Measurements from ENCODE around the gene NTN1. TPM values are rescaled to one million over a fixed set of nuclear protein-coding genes. Genes with fewer than 3 reads are reported as not detected.

Gene NTN1
- polyA plus RNA-seq, 3 donors, result 0.03 to 0.04 TPM; not detected in 1

- Mint-ChIP-seq H3K36me3 (no peaks in the 10 kb centered on the region), H3K4me3 (no peak overlapping the region), H3K27me3 (ENCODE audit: low read depth in 3 of 3) (peaks cover 0 to 4% (median 3%) of the 10 kb centered on the region in 3 donors), H3K27ac (no peak overlapping the region), H3K9me3 (peaks cover 0 to 2% (median 0%) of the 10 kb centered on the region in 7 donors), H3K4me1 (no peaks in the 10 kb centered on the region)
- H3K4me3 ChIP-seq (replicated peaks in 1 of 3; ENCODE audit: low read depth in 2 of 3, low read length in 3 of 3), result no peak overlapping the region
- no peaks in the 10 kb centered on the region for H3K79me2 ChIP-seq (ENCODE audit: insufficient read depth, low read length)
- no peaks in the 10 kb centered on the region for H3K4me1 ChIP-seq (ENCODE audit: control insufficient read depth in 1 of 2, insufficient read depth in 2 of 2, low read length in 2 of 2)
- DNase-seq, result no peak
- H3K9me3 ChIP-seq (replicated peaks in 1 of 2; ENCODE audit: control insufficient read depth in 1 of 2, insufficient read depth in 1 of 2, low read length in 2 of 2), result no peaks in the 10 kb centered on the region
- intact Hi-C loops (cut with micrococcal nuclease), result no loop called here
- H3K27me3 ChIP-seq (ENCODE audit: control insufficient read depth in 2 of 2, insufficient read depth in 2 of 2, low read length in 2 of 2), result no peaks in the 10 kb centered on the region
- no peak for TF ChIP-seq CTCF (IDR thresholded peaks at IDR 0.05)
- 89% methylated on average over 10 of the region's 13 CpGs for WGBS (ENCODE audit: insufficient coverage)
- no peak overlapping the region for H2AFZ ChIP-seq (ENCODE audit: insufficient read depth, low read depth, low read length, poor library complexity, severe bottlenecking)
- no peaks in the 10 kb centered on the region for H4K20me1 ChIP-seq (ENCODE audit: insufficient read depth, low read length)
- no peak overlapping the region for H3K27ac ChIP-seq (ENCODE audit: low read depth in 1 of 2, low read length in 2 of 2)
- no peak overlapping the region for H3K9ac ChIP-seq (ENCODE audit: insufficient read depth, low read length, poor library complexity, severe bottlenecking)
- no peak overlapping the region for H3K4me2 ChIP-seq (replicated peaks; ENCODE audit: extremely low read depth, low read length, poor library complexity, severe bottlenecking)
- H3K36me3 ChIP-seq (replicated peaks in 1 of 2; ENCODE audit: control insufficient read depth in 1 of 2, insufficient read depth in 2 of 2, low read length in 2 of 2), result no peaks in the 10 kb centered on the region
Measured at GRCh38 chr17:9140550-9141424, 119.5 kb downstream of the NTN1 start.

- Mint-ChIP-seq H3K27me3 (ENCODE audit: low read depth in 3 of 3) (peaks cover 0 to 4% (median 1%) of the 10 kb centered on the region in 3 donors), H3K9me3 (peaks cover 0 to 2% (median 0%) of the 10 kb centered on the region in 7 donors), H3K4me3 (no peak overlapping the region), H3K4me1 (no peaks in the 10 kb centered on the region), H3K36me3 (no peaks in the 10 kb centered on the region), H3K27ac (no peak overlapping the region)
- H3K4me3 ChIP-seq (replicated peaks in 1 of 3; ENCODE audit: low read depth in 2 of 3, low read length in 3 of 3), result no peak overlapping the region
- H3K9me3 ChIP-seq (replicated peaks in 1 of 2; ENCODE audit: control insufficient read depth in 1 of 2, insufficient read depth in 1 of 2, low read length in 2 of 2), result no peaks in the 10 kb centered on the region
- TF ChIP-seq CTCF (IDR thresholded peaks at IDR 0.05), result no peak
- H2AFZ ChIP-seq (ENCODE audit: insufficient read depth, low read depth, low read length, poor library complexity, severe bottlenecking), result no peak overlapping the region
- H4K20me1 ChIP-seq (ENCODE audit: insufficient read depth, low read length), result no peaks in the 10 kb centered on the region
- H3K27ac ChIP-seq (ENCODE audit: low read depth in 1 of 2, low read length in 2 of 2), result no peak overlapping the region
- no peak overlapping the region for H3K4me2 ChIP-seq (replicated peaks; ENCODE audit: extremely low read depth, low read length, poor library complexity, severe bottlenecking)
- no peaks in the 10 kb centered on the region for H3K79me2 ChIP-seq (ENCODE audit: insufficient read depth, low read length)
- no peak overlapping the region for H3K9ac ChIP-seq (ENCODE audit: insufficient read depth, low read length, poor library complexity, severe bottlenecking)
- no peaks in the 10 kb centered on the region for H3K27me3 ChIP-seq (ENCODE audit: control insufficient read depth in 2 of 2, insufficient read depth in 2 of 2, low read length in 2 of 2)
- intact Hi-C loops (cut with micrococcal nuclease), result no loop called here
- 81% methylated on average over 4 of the region's 4 CpGs for WGBS (ENCODE audit: insufficient coverage)
- no peaks in the 10 kb centered on the region for H3K36me3 ChIP-seq (replicated peaks in 1 of 2; ENCODE audit: control insufficient read depth in 1 of 2, insufficient read depth in 2 of 2, low read length in 2 of 2)
- no peak for DNase-seq
- H3K4me1 ChIP-seq (ENCODE audit: control insufficient read depth in 1 of 2, insufficient read depth in 2 of 2, low read length in 2 of 2), result no peaks in the 10 kb centered on the region
Measured at GRCh38 chr17:9141425-9141753, 120.1 kb downstream of the NTN1 start.
